Naive thymus-derived CD8-positive, alpha-beta T cell (primary cell): ENCODE results near the gene MIS18A. TPM values are rescaled to one million over a fixed set of nuclear protein-coding genes. Genes with fewer than 3 reads are reported as not detected.
A peak's percentile ranks its signal among the peaks of the same experiment; 100 is the strongest.
"Not testable (repeated sequence)": the region's sequence is repeated elsewhere in the genome, so short reads cannot be mapped to it uniquely, and the experiment has no call there.

Experiments used
- ATAC-seq, 2 donors: fragments of 150-1000 bp; cut with Tn5 transposase in 1 of 2; sonication (Bioruptor Pico), chemical (Tn5 transposase) in 1 of 2; 1 replicate in 1 of 2; 2 replicates in 1 of 2; pipeline ENCODE4 v1.10.0; 2021; ENCODE audit warnings: mild to moderate bottlenecking in 2 of 2, moderate library complexity in 2 of 2
- POLR2A ChIA-PET: fragments of 350-600 bp; sonication (Branson Sonifier 250); formaldehyde crosslinking; loops from one replicate; lab custom pipeline; 2021; ENCODE audit warnings: antibody characterized with exemption; lab: Charles Lee
- DNase-seq, 10 donors: peaks; one replicate each; pipeline versions ENCODE4 v3.0.0 to v3.0.0-alpha.2; 2020 to 2022
- H3K27ac Mint-ChIP-seq, 10 donors: one replicate each; pipeline ENCODE4 v1.8.0; 2020 to 2022; ENCODE audit warnings: mild to moderate bottlenecking in 10 of 10, mixed read lengths in 10 of 10, moderate library complexity in 4 of 10, inconsistent platforms in 1 of 10
- H3K27me3 Mint-ChIP-seq, 5 donors: one replicate each; pipeline ENCODE4 v1.8.0; 2021 to 2022; ENCODE audit warnings: mixed read lengths in 5 of 5
- H3K36me3 Mint-ChIP-seq, 3 donors: one replicate each; pipeline ENCODE4 v1.8.0; 2020 to 2022; ENCODE audit warnings: mixed read lengths in 3 of 3, mild to moderate bottlenecking in 2 of 3, inconsistent platforms in 1 of 3
- H3K4me1 Mint-ChIP-seq, 4 donors: one replicate each; pipeline ENCODE4 v1.8.0; 2021 to 2022; ENCODE audit warnings: mixed read lengths in 4 of 4
- H3K4me3 Mint-ChIP-seq, 10 donors: one replicate each; pipeline ENCODE4 v1.8.0; 2020 to 2022; ENCODE audit warnings: mild to moderate bottlenecking in 10 of 10, mixed read lengths in 10 of 10, moderate library complexity in 6 of 10, inconsistent platforms in 1 of 10
- H3K9me3 Mint-ChIP-seq, 9 donors: one replicate each; pipeline ENCODE4 v1.8.0; 2020 to 2022; ENCODE audit warnings: mixed read lengths in 9 of 9, mild to moderate bottlenecking in 3 of 9, inconsistent platforms in 1 of 9, moderate library complexity in 1 of 9
- polyA plus RNA-seq, 3 donors: library from polyadenylated mRNA; unstranded; fragments of 300-500 nt; fragmentation: Illumina TruSeq; gene quantifications; one replicate each; pipeline ENCODE4 v1.2.3, GENCODE V29; 2021
- total RNA-seq, 8 experiments: library from RNA in 2 of 8; stranded (reverse) in 2 of 8; gene quantifications; one replicate each; pipeline ENCODE4 v1.2.3 and lab custom pipeline; 2021 to 2026

The MIS18A gene
- total and polyA plus RNA-seq, 5 experiments from 2014 or later, result 10.8 to 14.2 (median 12.8) TPM

- Mint-ChIP-seq H3K9me3 (no peaks in the 10 kb centered on the region), H3K27ac (no peak overlapping the region), H3K4me3 (no peak overlapping the region), H3K4me1 (peaks cover 0 to 3% (median under 1%) of the 10 kb centered on the region in 4 donors), H3K27me3 (peaks cover 0 to 9% (median 0%) of the 10 kb centered on the region in 5 donors), H3K36me3 (peaks cover 0 to 6% (median 6%) of the 10 kb centered on the region in 3 donors)
- POLR2A ChIA-PET, result no interaction called here
- ATAC-seq, result no peak
- no peak for DNase-seq
Observed at GRCh38 chr21:32261929-32262328, 16.9 kb downstream of the MIS18A start.

DNA sequence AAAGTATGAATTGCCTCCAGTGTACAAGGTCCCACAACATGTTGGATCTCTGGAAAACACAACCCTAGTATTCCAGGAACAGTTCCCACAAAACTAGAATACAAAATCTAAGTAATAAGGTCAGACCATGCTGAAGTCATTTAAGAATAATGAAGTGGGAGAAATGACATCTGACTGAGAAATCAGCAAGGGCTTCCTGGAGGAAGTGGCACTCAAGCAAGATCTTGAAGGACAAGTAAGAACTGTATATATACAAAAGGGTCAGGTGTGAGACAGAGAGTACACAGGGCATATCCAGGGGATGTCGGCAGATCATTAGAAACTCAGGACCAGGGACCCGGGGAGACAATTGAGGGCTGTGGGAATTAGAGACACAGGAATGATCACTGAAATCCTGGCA, 18.7 kb downstream of the MIS18A start:
- Mint-ChIP-seq H3K4me1 (peaks cover 0 to 3% (median under 1%) of the 10 kb centered on the region in 4 donors), H3K9me3 (no peaks in the 10 kb centered on the region), H3K27ac (no peak overlapping the region), H3K36me3 (no peaks in the 10 kb centered on the region), H3K27me3 (peaks cover 0 to 9% (median 3%) of the 10 kb centered on the region in 5 donors), H3K4me3 (no peak overlapping the region)
- no peak for DNase-seq
- no peak for ATAC-seq
- POLR2A ChIA-PET, result no interaction called here

GRCh38 chr21:32258786-32259048, 20.1 kb downstream of the MIS18A start:
- H3K4me1 Mint-ChIP-seq, H3K9me3 Mint-ChIP-seq, DNase-seq, H3K27ac Mint-ChIP-seq, ATAC-seq, H3K36me3 Mint-ChIP-seq, H3K4me3 Mint-ChIP-seq, H3K27me3 Mint-ChIP-seq, POLR2A ChIA-PET: not testable (repeated sequence)

DNA sequence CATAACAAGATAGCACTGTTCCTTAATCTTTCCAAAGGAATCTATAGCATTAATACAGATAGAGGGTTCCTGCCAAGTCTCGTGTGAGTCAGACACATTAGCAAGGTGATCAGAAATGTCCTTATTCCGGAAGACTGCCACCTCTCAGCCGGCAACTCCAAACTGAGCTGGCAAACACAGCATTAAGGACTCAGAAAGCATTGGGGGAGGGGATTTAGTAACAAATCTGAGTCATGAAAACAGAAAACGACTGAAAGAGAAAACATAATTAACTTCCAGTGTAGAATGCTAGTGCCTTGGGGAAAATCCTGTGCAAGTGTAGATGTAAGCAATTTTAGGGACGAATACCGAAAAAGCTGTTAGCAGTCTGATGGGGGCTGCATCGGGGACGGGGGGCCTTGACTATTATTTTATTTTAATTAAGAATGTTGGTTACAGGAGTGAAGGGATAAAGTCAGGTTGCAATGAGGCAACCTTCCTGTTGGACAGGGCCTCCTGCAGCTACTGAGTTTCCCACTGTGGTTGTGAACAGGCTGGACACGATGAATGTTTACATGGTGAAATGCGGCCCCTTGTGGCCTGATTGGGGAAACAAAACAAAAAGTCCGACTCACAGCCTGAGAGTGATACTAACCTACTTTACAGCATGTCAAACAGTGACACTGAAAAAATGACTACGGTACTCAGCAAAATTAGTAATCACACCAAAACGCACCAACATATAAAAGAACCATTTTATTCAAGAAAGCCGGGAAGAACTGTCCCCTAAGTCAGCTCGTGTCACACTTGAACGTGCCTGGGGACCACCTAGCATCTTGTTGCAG, 20.7 kb downstream of the MIS18A start:
- no peak overlapping the region for H3K27ac Mint-ChIP-seq
- no peaks in the 10 kb centered on the region for H3K36me3 Mint-ChIP-seq
- peaks cover 2 to 11% (median 3%) of the 10 kb centered on the region in 5 donors for H3K27me3 Mint-ChIP-seq
- no peaks in the 10 kb centered on the region for H3K9me3 Mint-ChIP-seq
- no peak overlapping the region for H3K4me3 Mint-ChIP-seq
- peak; percentile 52 to 59 for ATAC-seq
- peaks cover 0 to 3% (median under 1%) of the 10 kb centered on the region in 4 donors for H3K4me1 Mint-ChIP-seq
- peak in 5 of 10 donors; percentile 19 to 43 (median 33) for DNase-seq
- POLR2A ChIA-PET, result no interaction called here

DNA sequence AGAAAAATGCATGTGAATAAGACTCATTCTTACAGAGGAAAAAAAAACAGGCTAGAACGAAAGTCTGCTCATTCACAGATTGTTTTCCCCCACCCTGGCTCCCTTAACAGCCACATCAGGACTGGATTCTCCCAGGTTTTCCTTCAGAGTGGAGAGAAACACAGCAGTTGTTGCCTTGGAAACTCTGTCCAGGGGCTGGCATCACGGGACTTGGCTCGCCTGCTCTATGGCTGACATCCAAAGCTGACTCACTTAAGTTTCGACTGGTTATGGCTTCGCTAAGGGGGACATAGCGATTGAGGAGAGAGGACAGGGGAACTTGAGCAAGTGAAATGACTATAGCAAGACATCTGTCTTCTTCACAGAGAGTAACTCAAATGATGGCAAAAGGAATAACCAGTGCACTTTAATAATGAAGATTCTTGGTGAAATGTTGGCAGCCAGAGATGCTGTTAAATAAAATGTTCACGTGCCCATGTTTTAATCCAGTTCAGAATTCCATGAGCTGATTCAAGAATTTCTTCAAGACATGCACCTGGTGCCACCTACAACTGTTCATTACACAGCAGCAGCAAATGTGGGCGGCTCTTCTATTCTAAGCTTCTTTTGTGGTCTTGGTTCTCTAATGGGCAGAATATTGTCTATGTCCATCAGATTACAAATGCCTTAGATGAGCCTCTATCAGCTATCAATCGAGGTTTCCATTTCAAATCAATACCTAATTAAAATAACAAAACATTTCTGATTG, 21.8 kb downstream of the MIS18A start:
- Mint-ChIP-seq H3K27ac (no peak overlapping the region), H3K4me1 (peaks cover 0 to 3% (median under 1%) of the 10 kb centered on the region in 4 donors), H3K36me3 (no peaks in the 10 kb centered on the region), H3K4me3 (no peak overlapping the region), H3K9me3 (no peaks in the 10 kb centered on the region), H3K27me3 (peaks cover 3 to 16% (median 7%) of the 10 kb centered on the region in 5 donors)
- POLR2A ChIA-PET, result no interaction called here
- no peak for DNase-seq
- no peak for ATAC-seq

DNA sequence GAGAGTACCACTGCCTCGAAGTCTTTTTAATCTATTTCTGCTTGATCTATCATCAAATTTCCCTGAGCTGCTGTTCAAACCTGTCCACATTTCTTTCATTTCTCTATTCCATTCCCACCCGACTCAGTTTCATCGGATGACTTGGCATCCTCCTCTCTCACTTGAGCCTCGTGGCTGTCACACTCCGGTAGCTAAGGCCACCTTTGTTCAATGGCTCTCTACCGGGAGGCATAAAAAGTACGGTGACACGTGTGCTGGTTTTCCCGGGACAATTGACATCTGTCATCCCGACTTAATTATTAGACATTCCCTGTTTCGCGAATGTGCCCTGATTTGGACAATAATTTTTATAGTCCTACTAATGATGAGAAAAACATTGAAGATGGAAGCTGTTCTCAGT, 22.6 kb downstream of the MIS18A start:
- Mint-ChIP-seq H3K27ac (peak overlapping the region in 1 of 10 donors; percentile 9), H3K4me3 (no peak overlapping the region), H3K27me3 (peaks cover 10 to 22% (median 13%) of the 10 kb centered on the region in 5 donors), H3K4me1 (peaks cover 0 to 3% (median under 1%) of the 10 kb centered on the region in 4 donors), H3K9me3 (peaks cover 0 to 5% (median 1%) of the 10 kb centered on the region in 9 donors), H3K36me3 (peaks cover 0 to 3% (median 0%) of the 10 kb centered on the region in 3 donors)
- POLR2A ChIA-PET, result no interaction called here
- DNase-seq (no peak), ATAC-seq (no peak)

GRCh38 chr21:32253215-32253641, 25.6 kb downstream of the MIS18A start:
- ATAC-seq (no peak), DNase-seq (no peak)
- POLR2A ChIA-PET, result no interaction called here
- H3K4me3 Mint-ChIP-seq, result no peak overlapping the region
- peaks cover 0 to 3% (median 0%) of the 10 kb centered on the region in 4 donors for H3K4me1 Mint-ChIP-seq
- no peak overlapping the region for H3K27ac Mint-ChIP-seq
- H3K9me3 Mint-ChIP-seq, result peaks cover 0 to 12% (median 5%) of the 10 kb centered on the region in 9 donors
- peaks cover 14 to 47% (median 34%) of the 10 kb centered on the region in 5 donors for H3K27me3 Mint-ChIP-seq
- H3K36me3 Mint-ChIP-seq, result peaks cover 0 to 6% (median 0%) of the 10 kb centered on the region in 3 donors

GRCh38 chr21:32252136-32252535, 26.7 kb downstream of the MIS18A start:
- no peak for ATAC-seq
- no peak for DNase-seq
- POLR2A ChIA-PET, result no interaction called here
- H3K27me3 Mint-ChIP-seq, result peaks cover 17 to 50% (median 31%) of the 10 kb centered on the region in 5 donors
- H3K27ac Mint-ChIP-seq, result no peak overlapping the region
- no peaks in the 10 kb centered on the region for H3K4me1 Mint-ChIP-seq
- H3K9me3 Mint-ChIP-seq, result peaks cover 0 to 12% (median 5%) of the 10 kb centered on the region in 9 donors
- H3K36me3 Mint-ChIP-seq, result peaks cover 0 to 6% (median 0%) of the 10 kb centered on the region in 3 donors
- no peak overlapping the region for H3K4me3 Mint-ChIP-seq

GRCh38 chr21:32249511-32250280, 29.2 kb downstream of the MIS18A start:
- Mint-ChIP-seq H3K27me3 (peaks cover 20 to 57% (median 33%) of the 10 kb centered on the region in 5 donors), H3K27ac (no peak overlapping the region), H3K9me3 (peaks cover 0 to 12% (median 5%) of the 10 kb centered on the region in 9 donors), H3K36me3 (peaks cover 0 to 6% (median 0%) of the 10 kb centered on the region in 3 donors), H3K4me3 (no peak overlapping the region), H3K4me1 (no peaks in the 10 kb centered on the region)
- POLR2A ChIA-PET, result no interaction called here
- no peak for DNase-seq
- ATAC-seq, result no peak

DNA sequence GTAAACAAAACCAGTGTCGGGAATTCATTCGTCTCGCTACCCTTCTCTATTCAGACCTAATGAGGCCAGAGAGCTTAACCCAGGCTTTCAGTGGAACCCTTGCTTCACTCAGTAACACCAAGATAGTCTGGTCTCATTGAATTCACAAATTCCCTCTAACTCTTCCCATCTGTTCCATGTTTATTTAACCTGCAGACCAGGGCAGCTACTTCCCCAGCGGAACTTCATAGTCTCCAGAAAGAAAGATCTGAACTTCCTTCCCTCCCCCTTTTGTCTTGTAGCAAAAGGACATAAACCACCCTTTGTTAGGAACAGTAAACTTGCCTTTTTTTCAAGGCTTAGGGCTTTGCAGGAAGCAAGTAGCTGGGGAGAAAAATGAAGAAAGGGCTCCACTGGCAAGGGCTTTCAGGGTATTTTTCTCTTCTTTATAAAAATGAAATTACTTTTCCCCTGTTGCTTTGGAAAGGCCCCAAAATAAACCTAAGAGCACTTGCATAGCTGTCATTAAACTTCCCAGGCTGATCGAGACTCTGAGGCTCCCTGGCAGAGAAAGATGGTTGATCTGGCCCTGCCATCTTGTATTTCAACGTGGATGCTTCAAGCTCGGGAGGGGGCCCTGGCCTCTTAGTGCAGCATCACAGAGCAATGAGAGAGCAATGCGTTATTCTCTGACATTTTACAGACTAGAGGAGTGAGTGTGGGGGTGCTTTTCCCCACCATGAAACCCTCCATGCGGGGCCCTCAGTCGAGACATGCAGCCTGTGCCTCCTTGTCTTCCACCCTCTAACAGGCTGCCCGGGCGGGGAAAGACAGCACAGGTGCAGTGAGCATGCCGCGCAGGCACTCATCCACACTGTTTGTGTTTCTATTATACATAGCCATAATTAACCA, 30.0 kb downstream of the MIS18A start:
- ATAC-seq, result no peak
- H3K9me3 Mint-ChIP-seq, result peaks cover 0 to 12% (median 5%) of the 10 kb centered on the region in 9 donors
- peaks cover 0 to 6% (median 2%) of the 10 kb centered on the region in 3 donors for H3K36me3 Mint-ChIP-seq
- POLR2A ChIA-PET, result no interaction called here
- H3K27me3 Mint-ChIP-seq, result peaks cover 18 to 57% (median 33%) of the 10 kb centered on the region in 5 donors
- no peak overlapping the region for H3K27ac Mint-ChIP-seq
- H3K4me1 Mint-ChIP-seq, result no peaks in the 10 kb centered on the region
- H3K4me3 Mint-ChIP-seq, result no peak overlapping the region
- DNase-seq, result no peak

- POLR2A ChIA-PET, result no interaction called here
Observed at GRCh38 chr21:32246571-32247140, 32.2 kb downstream of the MIS18A start.

More at GRCh38 chr21:32246571-32247140, 32.2 kb downstream of the MIS18A start:
- Mint-ChIP-seq H3K27ac (no peak overlapping the region), H3K4me3 (no peak overlapping the region), H3K36me3 (peaks cover 0 to 14% (median 7%) of the 10 kb centered on the region in 3 donors), H3K9me3 (peaks cover 0 to 16% (median 5%) of the 10 kb centered on the region in 9 donors), H3K27me3 (peaks cover 14 to 46% (median 25%) of the 10 kb centered on the region in 5 donors), H3K4me1 (no peaks in the 10 kb centered on the region)
- no peak for DNase-seq
- no peak for ATAC-seq
